ENCODE measurements around the gene PIK3R4.

PIK3R4 gene

DNA sequence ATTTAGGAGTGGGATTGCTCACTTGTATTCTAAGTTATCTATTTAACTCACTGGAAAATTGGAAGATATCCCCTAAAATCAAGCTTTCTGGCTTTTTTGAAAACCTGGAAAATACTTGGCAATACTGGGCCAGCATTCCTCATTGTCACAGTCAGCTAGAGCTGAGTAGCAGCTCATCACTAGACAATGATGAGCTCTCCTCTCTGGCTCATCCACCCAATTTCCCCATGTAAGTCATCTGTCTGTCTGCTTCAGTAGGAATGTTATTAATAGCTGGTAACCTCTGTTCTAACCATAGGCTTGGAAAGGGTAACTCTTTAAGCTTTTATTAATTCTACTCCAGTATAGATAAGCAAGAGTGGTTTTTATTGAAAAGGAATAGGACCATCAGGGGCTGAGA lies 39.7 kb upstream of the PIK3R4 start:
- Histone ChIP-seq H3K27me3 (ENCODE audit: insufficient read depth, low read depth, severe bottlenecking) (no peaks in the 10 kb centered on the region), H3K36me3 (no peaks in the 10 kb centered on the region), H3K9me3 (ENCODE audit: severe bottlenecking) (no peaks in the 10 kb centered on the region), H3K4me3 (ENCODE audit: low read depth, low read length) (no peak overlapping the region), H3K27ac (no peak overlapping the region)
- TF ChIP-seq, protein P1, sequence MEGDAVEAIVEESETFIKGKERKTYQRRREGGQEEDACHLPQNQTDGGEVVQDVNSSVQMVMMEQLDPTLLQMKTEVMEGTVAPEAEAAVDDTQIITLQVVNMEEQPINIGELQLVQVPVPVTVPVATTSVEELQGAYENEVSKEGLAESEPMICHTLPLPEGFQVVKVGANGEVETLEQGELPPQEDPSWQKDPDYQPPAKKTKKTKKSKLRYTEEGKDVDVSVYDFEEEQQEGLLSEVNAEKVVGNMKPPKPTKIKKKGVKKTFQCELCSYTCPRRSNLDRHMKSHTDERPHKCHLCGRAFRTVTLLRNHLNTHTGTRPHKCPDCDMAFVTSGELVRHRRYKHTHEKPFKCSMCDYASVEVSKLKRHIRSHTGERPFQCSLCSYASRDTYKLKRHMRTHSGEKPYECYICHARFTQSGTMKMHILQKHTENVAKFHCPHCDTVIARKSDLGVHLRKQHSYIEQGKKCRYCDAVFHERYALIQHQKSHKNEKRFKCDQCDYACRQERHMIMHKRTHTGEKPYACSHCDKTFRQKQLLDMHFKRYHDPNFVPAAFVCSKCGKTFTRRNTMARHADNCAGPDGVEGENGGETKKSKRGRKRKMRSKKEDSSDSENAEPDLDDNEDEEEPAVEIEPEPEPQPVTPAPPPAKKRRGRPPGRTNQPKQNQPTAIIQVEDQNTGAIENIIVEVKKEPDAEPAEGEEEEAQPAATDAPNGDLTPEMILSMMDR (IDR thresholded peaks at IDR 0.05; ENCODE audit: low read depth, low read length), result no peak
- no peak for DNase-seq

DNA sequence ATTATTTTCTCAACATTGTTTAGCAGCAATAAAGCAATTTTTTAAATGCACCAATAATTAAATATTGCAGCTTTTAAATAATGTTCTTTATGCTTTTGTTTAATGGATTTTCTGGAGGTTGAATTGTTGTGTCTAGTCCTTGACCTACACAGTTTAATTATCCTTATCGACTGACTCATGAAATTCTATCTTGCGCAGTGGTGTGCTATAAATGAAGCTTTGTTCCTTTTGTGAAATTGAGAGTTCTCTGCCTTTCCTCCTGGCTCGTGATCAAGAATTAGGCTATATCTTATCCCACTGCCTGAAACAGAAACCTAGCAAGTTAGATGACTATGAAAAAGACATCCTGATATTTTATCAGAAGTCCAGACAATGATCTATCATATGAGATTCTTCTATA lies 37.0 kb upstream of the PIK3R4 start:
- H3K36me3 ChIP-seq, result no peaks in the 10 kb centered on the region
- no peak overlapping the region for H3K4me3 ChIP-seq (ENCODE audit: low read depth, low read length)
- TF ChIP-seq, protein P1 (IDR thresholded peaks at IDR 0.05; ENCODE audit: low read depth, low read length), result no peak
- H3K27ac ChIP-seq, result no peak overlapping the region
- H3K9me3 ChIP-seq (ENCODE audit: severe bottlenecking), result no peaks in the 10 kb centered on the region
- no peak for DNase-seq
- no peaks in the 10 kb centered on the region for H3K27me3 ChIP-seq (ENCODE audit: insufficient read depth, low read depth, severe bottlenecking)

DNA sequence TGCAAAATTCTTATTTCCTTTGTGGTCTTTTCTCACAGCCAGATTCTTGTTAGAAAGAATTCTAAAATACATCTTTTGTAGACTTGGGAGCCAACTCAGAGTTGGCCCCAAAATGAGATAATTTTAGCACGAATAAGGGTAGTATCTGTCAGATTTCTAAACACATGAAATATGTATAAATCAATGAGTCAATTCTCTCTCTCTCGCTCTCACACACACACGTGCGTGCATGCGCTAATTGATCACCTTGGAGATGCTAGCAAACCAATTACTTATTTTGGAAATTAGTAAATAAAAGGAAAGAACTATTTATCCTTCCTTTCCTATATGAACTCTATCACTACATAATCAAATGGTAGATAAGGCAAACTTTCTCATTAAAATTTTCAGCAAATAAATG lies 32.9 kb upstream of the PIK3R4 start:
- no peak overlapping the region for H3K4me3 ChIP-seq (ENCODE audit: low read depth, low read length)
- H3K27me3 ChIP-seq (ENCODE audit: insufficient read depth, low read depth, severe bottlenecking), result no peaks in the 10 kb centered on the region
- H3K36me3 ChIP-seq, result no peaks in the 10 kb centered on the region
- TF ChIP-seq, protein P1 (IDR thresholded peaks at IDR 0.05; ENCODE audit: low read depth, low read length), result no peak
- DNase-seq, result no peak
- H3K27ac ChIP-seq, result no peak overlapping the region
- no peaks in the 10 kb centered on the region for H3K9me3 ChIP-seq (ENCODE audit: severe bottlenecking)

DNA sequence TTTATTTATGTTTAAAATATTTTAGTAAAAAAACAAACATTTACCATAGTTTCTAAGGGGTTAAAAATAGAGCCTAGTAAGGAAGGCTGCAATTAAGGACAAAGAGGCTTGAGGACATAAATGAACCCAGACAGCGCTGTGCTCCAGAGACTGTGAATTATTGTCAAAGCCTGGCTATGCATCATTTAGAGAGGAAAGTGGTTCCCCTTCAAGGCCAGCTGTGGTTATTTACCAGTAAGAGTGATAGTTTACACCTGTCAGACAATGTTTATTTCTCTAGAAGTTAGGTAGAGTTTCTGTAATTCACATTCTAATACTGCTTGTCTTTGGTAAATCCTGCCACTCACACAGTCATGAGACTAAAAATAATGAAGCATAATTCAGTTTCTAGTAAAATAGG lies 32.4 kb upstream of the PIK3R4 start:
- Histone ChIP-seq H3K36me3 (no peaks in the 10 kb centered on the region), H3K27ac (no peak overlapping the region), H3K27me3 (ENCODE audit: insufficient read depth, low read depth, severe bottlenecking) (no peaks in the 10 kb centered on the region), H3K9me3 (ENCODE audit: severe bottlenecking) (no peaks in the 10 kb centered on the region), H3K4me3 (ENCODE audit: low read depth, low read length) (no peak overlapping the region)
- TF ChIP-seq, protein P1 (IDR thresholded peaks at IDR 0.05; ENCODE audit: low read depth, low read length), result no peak
- DNase-seq, result no peak

DNA sequence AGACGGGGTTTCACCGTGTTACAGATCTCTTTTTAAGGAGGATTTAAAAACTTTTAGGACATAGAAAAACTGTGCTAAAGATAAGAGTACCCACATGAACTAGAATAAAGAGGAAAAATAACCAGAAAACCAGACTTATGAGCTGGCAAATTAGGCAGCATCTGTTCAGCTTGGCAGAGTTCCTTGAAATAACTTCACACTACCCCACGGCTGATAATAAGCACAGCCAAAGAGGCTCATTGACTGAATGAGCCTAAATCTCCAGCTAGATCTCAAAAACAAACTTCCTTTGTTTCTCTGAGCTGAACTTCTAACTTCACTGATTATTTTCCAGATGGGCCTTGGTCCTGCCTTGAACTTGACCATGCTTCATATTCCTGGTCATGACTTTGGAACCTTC lies 26.7 kb upstream of the PIK3R4 start:
- DNase-seq, result no peak
- TF ChIP-seq, protein P1 (IDR thresholded peaks at IDR 0.05; ENCODE audit: low read depth, low read length), result no peak

DNA sequence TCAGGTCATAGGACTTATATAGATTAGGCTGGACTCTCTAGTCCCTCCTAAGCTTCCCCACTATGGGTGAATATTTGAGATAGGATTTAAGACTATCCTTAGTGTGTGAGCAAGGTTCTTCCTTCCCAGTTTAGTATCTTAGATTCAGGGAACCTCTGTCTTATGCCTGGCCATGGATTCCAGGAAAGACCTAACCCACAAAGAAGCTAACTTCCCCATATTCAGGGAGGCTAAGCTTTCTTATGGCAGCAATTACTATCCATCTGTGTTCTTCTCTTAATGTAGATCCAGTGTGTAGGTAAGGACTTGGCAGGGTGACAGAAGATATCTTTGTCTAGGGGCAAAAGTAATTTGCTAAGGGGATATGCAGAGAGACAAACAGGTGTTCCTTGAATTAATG lies 25.5 kb upstream of the PIK3R4 start:
- no peak overlapping the region for H3K4me3 ChIP-seq (ENCODE audit: low read depth, low read length)

More for the DNA sequence above, 26.7 kb upstream of the PIK3R4 start:
- no peaks in the 10 kb centered on the region for H3K36me3 ChIP-seq
- H3K27me3 ChIP-seq (ENCODE audit: insufficient read depth, low read depth, severe bottlenecking), result no peaks in the 10 kb centered on the region
- no peaks in the 10 kb centered on the region for H3K9me3 ChIP-seq (ENCODE audit: severe bottlenecking)
- H3K4me3 ChIP-seq (ENCODE audit: low read depth, low read length), result no peak overlapping the region
- no peak overlapping the region for H3K27ac ChIP-seq

More for the DNA sequence above, 25.5 kb upstream of the PIK3R4 start:
- no peaks in the 10 kb centered on the region for H3K36me3 ChIP-seq
- TF ChIP-seq, protein P1 (IDR thresholded peaks at IDR 0.05; ENCODE audit: low read depth, low read length), result no peak
- no peak overlapping the region for H3K27ac ChIP-seq
- no peak for DNase-seq
- no peaks in the 10 kb centered on the region for H3K9me3 ChIP-seq (ENCODE audit: severe bottlenecking)
- no peaks in the 10 kb centered on the region for H3K27me3 ChIP-seq (ENCODE audit: insufficient read depth, low read depth, severe bottlenecking)

All from WERI-Rb-1 (cell line).